Measurements from ENCODE around the gene ABCB6.

ABCB6 gene

DNA sequence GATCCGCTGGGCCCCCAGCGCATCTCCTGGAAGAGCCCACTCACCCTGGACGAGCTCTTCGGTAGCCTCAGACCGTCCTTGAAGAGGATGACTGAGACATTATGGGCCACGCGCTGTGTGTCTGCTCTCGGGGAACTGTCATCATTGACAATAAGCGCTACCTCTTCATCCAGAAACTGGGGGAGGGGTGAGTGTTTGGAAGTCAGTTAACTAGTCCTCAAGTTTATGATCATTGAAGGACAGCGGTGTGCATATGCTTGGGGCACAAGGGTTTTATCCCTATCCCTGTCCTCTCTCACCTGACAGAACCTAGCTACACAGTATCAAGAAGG, 27.1 kb upstream of the ABCB6 start:
- in situ Hi-C loops (cut with MboI; ENCODE audit: low sequenced_read_pairs), result no loop called here

DNA sequence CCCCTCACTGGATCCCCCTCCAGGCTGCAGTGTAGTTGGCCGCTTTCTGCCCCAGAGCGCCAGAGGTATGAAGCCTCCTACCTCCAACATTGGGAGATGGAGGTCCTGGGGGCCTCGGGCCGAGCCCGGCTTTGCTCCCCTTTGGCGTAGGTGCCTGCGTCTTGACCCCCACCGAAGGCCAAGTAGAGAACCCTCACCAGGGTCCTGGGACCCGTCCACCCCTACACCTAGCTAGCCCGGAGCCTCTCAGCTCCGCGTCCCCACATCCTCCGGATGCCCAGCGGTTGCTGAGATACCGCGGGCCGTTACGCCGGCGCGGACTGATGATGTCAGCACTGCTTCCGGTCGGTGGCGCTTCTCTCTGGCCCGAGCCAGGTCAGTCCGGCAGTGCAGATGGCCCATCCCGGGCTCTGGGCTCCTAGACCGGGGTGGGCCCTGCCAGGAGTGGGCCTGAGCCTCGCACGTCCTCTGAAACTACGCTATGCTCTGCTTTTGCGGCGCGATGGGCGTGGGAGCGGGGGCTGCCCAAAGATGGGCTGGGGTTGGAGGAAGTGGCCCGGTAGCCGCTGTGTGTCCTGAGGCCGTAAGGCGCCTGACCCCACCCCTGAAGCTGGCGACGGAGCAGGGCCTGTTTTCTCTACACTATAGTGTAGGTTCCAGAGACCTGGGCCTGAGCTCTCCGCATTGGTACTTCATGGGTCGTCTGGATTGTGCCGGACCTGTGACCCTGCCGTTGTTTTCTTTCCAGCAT, 26.6 kb upstream of the ABCB6 start, which contains the start of the genes GLB1L and STK16:
Gene GLB1L (minus strand): TSS at position 297 of the 751 bp plus-strand sequence. CDS start 1,871 bp downstream, outside the sequence.
Gene STK16 (plus strand): TSS at position 332 of the 751 bp plus-strand sequence. CDS start 521 bp downstream, outside the sequence.
- in situ Hi-C loops (cut with MboI; ENCODE audit: low sequenced_read_pairs), result no loop called here

- in situ Hi-C loops (cut with MboI; ENCODE audit: low sequenced_read_pairs), result no loop called here
Measured at GRCh38 chr2:219244789-219245147, 26.0 kb upstream of the ABCB6 start.

DNA sequence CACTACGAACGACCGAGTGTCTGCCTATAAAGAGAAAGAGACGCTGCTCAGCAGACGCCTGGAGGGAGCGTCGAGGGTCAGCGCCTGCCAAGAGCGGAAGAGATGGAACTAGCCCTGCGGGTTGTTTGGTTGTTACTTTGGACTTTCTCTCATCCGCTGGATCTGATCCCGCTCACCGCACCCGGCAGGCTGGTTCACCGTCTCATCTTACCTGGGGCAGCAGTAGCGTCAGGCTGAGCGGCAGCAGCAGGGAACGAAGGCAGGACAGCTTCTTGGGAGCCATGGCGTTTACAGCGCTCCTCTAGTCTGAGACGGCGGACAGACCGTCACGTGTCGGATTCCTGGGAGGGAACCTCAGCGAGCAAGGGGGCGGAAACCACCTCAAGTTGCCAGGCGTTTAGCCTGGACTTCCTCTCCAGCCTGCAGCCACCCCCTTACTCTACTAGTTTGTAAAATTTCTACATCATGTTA, 24.6 kb upstream of the ABCB6 start:
- in situ Hi-C loops (cut with MboI; ENCODE audit: low sequenced_read_pairs), result no loop called here

DNA sequence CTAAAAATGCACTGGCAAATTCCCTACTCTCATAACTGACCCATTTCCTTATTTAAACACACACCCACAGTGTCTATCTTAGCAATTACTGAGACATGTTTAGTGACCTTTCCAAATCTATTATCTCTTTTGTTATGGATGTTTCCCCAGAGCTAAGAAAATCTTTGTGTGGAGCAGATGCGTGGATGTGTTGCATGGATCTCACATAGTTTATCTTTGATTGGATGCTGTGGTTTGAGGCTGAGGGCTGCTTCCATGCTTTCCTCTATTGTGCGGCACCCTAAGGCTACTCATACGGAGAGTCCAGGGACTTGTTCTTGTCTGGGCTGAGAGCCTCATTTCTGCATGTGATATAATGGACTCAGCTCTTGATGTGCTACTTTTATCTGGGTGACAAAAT, 15.6 kb upstream of the ABCB6 start:
- in situ Hi-C loops (cut with MboI; ENCODE audit: low sequenced_read_pairs), result no loop called here

- in situ Hi-C loops (cut with MboI; ENCODE audit: low sequenced_read_pairs), result no loop called here
Measured at GRCh38 chr2:219230059-219230540, 11.3 kb upstream of the ABCB6 start.

- in situ Hi-C loops (cut with MboI; ENCODE audit: low sequenced_read_pairs), result no loop called here
Measured at GRCh38 chr2:219229305-219230058, 10.7 kb upstream of the ABCB6 start, which contains the start of the genes ANKZF1 and ATG9A. ANKZF1 (plus strand) TSS chr2:219229806; CDS start chr2:219230258, 452 bp downstream. ATG9A (minus strand) TSS chr2:219229636; CDS start chr2:219228024, 1,612 bp downstream.

DNA sequence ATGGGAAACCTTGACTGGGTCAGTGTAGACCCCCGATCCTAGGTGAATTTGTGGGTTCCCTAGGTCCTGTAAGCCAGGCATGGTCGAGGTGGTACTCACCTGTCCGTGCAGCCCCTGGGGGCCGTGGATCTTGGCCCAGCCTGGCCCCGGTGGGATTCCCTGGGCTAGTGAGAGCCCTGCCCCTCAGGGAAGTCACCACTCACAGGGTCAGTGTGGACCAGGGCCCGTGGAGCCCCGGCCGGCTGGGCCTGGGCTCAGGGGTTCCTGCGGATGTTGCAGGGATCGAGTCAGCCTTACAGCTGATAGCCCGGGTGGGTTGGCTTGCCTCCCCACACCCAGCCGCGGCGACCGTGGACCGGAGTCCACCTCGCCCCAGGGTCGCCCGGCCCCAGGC, 10.2 kb upstream of the ABCB6 start:
- in situ Hi-C loops (cut with MboI; ENCODE audit: low sequenced_read_pairs), result no loop called here

DNA sequence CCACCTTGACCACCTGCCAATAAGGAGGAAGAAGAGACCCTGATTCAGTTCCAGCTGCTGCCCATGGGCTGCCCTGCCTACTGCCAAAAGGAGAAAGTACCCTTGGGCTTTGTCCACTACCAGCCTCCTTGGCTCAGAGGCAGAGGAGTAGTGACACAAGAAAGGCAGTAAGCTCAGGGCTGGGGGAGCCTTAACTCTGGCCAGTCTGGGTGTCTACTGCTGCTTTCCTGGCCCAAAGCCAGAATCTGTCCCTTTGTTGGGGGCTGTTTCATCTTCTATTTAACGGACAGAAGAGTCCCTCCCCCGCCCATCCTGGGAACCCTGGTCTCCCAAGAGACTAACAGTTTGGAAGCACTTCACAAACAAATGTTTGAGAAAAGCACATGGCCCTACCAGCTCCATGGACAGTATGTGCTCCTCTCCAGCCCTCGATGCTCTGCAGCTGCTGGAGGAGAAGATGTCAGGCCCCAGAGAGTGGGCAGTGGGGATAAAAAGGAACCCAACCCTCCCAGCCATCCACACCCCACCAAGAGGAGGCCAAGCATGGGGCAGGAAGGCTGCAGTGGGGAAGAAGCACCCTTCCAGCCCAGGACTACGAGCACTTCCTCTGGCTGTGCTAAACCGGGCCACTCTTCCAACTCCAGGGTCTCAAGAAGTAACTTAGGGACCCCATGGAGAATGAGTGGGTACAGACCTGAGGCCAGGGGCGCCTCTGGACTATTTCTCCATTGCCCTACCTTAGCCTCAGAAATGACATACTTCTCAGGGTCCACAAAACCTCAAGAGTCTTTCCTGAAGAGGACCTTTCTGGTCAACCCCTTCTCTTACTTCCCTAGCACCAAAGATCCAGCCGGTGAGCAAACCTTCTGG, 9.5 kb upstream of the ABCB6 start:
- in situ Hi-C loops (cut with MboI; ENCODE audit: low sequenced_read_pairs), result no loop called here

DNA sequence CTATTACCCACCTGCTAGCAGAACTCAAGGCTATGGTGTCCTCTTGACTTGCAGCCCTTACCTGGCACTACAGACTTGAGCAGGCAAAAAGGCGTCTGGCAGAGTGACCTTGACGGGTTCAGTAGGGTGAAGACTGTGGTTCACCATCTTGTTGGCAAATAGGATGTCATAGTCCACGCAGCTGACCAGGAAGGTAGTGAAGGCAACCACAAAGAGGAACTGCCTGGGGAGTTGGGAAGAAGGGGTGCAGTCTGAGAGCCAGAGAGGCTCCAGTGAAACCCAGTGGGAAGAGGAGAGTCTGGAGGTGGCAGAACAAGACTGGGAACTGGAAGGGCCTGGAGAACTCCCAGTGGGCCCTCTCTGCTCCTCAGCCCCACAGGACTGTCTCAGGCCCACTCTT, 6.6 kb upstream of the ABCB6 start:
- in situ Hi-C loops (cut with MboI; ENCODE audit: low sequenced_read_pairs), result no loop called here

DNA sequence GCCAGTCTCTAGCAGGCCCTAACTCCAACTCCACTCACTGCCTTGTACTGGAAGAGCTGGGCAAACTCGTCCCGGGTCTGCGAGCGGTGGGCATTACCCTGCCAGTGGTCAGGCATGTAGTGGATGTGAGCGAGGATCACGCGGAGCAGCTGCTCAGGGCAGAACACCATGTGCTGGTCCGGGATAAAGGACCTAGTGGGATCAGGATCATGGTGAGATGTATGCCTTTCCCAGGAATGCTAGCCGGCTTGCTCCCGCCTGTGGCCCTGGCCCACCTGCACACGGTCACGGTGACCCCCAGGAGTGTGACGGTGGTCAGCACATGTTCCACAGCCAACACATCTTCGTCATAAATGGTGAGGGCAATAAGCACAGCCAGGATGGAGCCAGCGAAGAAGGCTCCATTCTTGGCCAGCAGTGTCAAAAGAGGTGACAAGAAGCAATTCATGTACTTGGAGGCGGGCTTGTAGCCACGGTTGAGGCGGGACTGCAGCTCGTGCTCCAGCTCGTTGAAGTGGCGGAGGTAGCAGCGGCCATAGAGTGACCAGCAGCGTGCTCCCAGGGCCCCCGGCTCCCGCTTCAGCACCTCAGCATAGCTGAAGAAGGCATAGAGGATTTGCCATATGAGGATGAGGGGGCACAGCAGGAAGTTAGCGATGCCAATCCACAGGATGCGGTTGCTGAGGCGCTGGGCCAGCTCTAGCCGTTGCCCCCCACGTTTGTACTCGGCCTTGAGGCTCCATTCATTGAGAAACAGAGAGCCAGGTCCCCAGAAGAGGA, 5.3 kb upstream of the ABCB6 start:
- in situ Hi-C loops (cut with MboI; ENCODE audit: low sequenced_read_pairs), result no loop called here

- in situ Hi-C loops (cut with MboI; ENCODE audit: low sequenced_read_pairs), result no loop called here
Measured at GRCh38 chr2:219221957-219222518, 3.3 kb upstream of the ABCB6 start.

GRCh38 chr2:219220652-219221402, 2.1 kb upstream of the ABCB6 start:
- in situ Hi-C loops (cut with MboI; ENCODE audit: low sequenced_read_pairs), result no loop called here

DNA sequence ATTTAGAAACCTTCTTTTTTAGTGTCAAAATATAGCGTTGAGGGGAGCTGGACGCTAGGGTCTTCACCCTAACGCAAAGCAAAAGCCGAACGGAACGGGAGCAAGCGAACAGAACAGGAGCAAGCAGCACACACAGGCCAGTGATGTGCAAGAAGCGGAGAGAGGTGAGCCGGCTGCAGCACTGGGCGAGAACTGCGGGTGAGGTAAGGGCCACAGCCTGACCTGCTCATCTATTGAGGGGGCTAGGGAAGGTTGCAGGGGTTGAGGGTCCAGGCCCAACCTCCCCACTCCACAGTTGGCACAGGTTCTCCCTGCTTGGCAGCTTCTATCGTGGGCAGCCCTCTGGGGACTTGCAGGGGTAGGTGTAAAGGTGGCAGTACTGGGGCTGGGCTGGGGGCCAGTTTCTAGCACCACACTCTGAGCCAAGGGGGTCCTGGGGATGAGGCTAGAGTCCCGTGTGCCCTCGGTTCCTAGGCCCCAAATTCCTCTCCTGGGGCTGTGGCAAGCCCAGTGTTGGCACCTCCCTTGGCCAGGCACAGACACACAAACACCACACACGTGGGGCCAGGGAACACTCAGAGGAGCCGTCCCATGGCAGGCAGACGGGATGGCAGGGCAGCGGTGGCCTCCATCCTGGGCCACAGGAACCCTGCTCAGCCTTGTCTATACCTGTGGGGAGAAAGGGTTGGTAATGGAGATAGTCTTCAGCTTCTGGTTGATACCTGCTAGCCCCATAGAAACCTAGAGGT, 1.2 kb upstream of the ABCB6 start:
- in situ Hi-C loops (cut with MboI; ENCODE audit: low sequenced_read_pairs), result no loop called here

DNA sequence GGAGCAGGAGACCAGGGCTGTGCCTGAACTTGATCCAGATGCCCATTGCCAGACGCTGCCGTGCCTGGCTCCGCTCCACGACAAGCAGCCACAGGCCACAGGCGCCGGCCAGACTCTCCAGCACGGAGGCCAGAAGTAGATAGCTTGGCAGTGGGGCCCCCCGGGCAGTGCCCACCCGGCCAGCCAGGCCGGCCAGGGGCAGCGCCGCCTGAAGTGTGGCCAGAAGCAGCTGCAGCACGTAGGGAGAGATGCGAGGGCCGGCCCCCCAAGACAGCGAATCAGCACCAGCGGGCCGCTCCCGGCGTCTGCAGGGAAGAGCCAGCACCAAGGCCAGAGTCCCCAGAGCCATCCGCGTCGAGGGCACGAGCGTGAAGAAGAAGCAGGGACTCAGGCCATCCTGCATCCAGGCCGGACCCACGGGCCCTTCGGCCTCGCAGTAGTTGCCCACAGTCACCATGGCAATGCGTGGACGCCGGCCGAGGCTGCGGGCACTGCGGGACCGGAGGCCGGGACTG, 484 bp downstream of the ABCB6 start:
- in situ Hi-C loops (cut with MboI; ENCODE audit: low sequenced_read_pairs), result no loop called here

DNA sequence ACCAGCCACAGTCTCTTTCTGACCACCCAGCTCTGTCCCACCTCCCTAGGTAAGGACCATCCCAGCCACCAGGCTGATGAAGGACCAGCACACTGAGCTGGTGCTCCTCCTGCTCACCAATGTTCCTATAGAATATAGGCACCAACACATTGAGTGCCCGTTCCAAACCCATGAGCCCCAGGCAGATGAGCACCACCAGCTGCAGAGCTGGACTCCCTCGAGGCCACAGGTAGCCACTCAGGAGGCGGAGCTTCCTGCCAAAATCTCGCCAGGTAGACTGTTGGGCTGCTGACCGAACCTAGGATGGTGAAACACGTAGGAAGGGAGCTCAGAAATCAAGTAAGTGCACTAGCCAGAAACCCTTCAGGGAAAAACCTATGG, 2.2 kb downstream of the ABCB6 start:
- in situ Hi-C loops (cut with MboI; ENCODE audit: low sequenced_read_pairs), result no loop called here

DNA sequence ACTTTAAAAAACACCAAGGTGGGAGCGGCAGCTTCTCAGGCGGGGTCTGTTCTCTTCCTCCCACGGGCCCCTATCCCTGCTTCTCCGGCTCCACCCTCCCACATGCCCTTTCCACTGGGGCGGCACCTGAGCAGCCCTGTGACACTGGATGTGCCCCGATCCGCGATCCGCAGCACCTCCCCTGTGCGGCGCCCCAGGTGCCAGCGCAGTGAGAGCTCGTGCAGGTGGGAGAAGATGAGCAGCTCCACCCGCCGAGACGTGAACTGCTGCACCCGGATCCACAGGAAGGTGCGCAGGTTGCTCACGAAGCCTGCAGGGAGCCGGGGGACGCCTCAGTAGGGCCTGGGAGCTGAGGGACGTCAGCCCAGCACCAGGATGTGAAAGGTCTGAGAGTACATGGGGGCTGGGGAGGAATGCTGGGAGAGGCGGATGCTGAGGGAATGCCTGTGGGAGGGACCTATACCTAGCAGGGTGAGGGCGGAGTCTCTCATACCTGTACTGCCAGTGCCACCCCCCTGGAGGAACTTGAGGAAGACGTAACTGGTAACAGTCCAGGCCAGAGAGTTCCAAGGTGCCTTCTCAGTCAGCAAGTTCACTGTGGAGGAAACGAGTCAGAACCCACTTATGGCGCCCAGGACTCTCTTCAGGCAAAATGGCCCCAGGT, 2.8 kb downstream of the ABCB6 start:
- in situ Hi-C loops (cut with MboI; ENCODE audit: low sequenced_read_pairs), result no loop called here

DNA sequence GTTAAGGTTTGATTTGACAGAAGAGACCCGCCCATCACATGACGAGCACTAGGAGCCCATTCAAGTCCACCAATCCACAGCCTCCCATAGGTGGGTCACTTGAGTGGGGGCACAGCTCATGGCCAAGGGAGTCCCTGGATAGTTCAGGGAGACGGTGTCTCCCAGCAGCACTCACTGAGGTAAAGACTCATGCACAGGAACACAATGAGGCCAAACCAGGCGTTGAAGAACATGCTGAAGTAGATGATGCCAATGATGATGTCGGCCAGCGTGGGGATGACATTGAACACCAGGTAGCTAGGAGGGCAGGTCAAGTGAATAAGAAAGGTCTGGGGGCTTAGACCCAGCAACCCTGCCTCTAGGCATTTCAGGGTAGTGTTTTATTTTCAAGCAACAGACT, 4.0 kb downstream of the ABCB6 start:
- in situ Hi-C loops (cut with MboI; ENCODE audit: low sequenced_read_pairs), result no loop called here
